Umbilical cord (tissue), 2 donors: ENCODE results near the gene TMEM132C. TPM values are rescaled to one million over a fixed set of nuclear protein-coding genes. Genes with fewer than 3 reads are reported as not detected.

Experiments used
- DNase-seq: peaks from one replicate; pipeline ENCODE4 v3.0.0-alpha.2; 2015; ENCODE audit warnings: low spot score
- total RNA-seq: library from RNA; depleted of rRNA; stranded (reverse); fragments of >200 nt; gene quantifications from one replicate; pipeline ENCODE4 v1.2.3, GENCODE V29; 2014; ENCODE audit warnings: low replicate concordance; ENCODE audit not compliant: insufficient read depth

The TMEM132C gene
- total RNA-seq, 1 donor from 2014 or later, result 4.1 TPM

DNA sequence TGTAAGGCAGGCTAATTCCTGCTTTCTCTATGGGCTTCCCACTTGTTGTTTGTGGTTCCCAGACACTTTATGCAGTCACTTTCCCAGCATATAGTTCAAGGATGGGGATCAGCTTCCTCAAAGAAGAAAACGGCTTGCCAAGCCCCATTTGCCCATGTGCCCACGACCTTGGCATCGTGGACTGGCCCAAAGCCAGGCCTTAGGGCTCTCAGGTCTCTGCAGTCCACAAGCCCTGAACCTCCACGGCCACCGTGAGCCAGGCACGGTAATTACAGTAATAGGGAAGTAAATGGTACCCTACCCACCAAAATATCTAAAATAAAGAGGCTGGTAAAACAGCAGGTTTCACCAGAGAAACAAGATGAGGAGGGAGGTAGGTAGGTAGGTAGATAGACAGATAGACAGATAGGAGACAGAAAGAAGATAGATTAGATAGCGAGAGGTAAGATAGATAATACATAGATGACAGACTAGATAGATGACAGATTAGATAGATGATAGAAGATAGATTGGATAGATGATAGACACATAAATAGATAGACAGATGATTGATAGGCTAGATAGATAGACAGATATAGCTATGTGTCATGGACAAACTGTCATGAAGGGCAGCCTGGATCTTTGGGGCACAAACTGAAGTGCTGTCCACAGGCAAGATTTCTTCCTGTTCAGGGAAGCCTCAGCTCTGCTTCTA is 393.7 kb downstream of the TMEM132C start:
- no peak for DNase-seq

DNA sequence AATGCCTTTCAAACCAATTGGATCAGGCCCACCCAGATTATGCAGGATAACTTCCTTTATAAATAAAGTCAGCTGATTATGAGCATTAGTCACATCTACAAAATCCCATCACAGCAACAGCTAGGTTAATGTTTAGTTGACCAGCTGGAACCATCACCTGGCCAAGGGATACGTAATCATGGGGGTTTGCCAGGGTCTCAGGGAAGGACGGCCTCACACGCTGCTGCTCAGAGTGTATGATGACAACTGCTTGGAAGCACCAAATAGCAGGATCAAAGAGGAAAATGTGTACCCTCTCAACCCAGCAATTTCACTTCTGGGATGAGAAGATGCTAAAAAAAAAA is 394.2 kb downstream of the TMEM132C start:
- DNase-seq, result no peak

DNA sequence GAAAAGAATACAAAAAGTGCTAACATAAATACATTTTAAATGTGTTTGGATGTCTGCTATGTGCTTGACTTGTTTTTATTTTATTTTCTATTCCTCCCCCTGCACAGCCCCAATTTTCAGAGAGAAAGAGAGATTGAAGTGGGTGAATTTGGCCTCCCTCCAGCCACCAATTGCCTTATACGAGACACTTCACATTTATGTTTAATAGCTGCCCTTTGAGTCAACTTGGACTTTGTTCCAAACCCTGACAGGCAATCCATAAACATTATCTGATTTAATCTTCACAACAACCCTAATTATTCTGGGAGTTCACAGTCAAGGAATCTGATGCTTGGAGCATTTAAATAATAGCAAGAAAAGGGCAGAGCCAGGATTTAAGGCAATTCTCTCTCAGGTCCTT is 395.1 kb downstream of the TMEM132C start:
- DNase-seq, result no peak

DNA sequence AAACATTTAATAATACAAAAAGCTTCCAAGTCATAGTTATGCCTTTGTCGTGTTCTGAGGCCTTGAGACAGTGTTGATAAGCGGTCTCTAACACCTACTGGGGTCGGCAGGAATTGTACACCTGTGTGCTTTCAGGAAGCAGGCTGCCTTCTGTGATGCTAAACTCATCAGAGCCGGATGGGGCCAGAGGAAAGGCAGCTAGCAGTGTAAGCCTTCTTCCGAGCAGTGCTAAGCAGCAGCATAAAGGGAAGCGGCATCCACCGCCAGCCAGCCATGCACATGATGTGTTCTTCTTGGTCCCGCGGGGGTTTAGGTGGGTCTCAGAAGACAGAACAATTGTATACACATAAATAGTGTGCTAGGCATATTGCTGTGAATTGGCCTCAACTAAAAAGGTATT is 397.5 kb downstream of the TMEM132C start:
- no peak for DNase-seq

DNA sequence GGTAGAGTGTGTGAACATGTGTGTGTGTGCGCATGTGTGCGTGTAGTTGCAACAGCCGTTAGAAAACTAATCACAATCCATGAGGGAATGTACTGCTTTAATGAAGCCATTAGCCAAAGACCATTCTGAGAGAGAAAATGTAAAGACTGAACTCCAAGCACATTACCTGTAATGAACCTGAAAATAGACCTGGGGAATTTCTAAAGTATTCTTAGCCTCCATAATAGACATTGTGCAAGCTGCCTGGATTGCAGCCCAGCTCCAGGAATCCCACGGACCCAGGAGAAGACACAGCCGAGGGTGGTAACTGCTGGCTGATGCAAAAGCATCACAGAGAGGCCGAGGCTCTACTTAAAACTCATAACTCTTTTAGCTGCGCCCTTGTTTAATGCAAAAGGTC is 400.2 kb downstream of the TMEM132C start:
- DNase-seq, result no peak

DNA sequence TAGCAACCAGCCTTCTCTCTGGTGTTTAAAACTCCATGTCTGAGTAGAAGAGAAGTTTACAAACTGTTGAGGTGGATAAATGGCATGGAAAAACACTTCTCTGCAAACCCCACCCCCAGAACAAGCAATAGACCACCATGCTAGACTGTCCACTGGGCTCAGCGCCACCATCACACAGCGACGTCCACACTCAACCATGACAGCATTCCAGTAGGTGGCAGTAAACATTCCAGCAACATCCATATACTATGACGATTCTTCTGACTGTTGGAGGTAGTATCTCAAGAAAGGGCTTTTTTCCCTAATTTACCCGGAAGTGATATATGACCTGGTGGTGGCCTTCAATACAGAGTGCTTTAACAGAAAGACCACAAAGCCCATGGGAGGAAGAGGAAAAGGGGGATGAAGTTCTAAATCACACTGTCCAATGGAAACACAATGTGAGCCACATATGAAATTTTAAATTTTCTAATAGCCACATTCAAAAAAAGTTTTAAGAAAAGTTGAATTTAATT is 404.6 kb downstream of the TMEM132C start:
- no peak for DNase-seq

DNA sequence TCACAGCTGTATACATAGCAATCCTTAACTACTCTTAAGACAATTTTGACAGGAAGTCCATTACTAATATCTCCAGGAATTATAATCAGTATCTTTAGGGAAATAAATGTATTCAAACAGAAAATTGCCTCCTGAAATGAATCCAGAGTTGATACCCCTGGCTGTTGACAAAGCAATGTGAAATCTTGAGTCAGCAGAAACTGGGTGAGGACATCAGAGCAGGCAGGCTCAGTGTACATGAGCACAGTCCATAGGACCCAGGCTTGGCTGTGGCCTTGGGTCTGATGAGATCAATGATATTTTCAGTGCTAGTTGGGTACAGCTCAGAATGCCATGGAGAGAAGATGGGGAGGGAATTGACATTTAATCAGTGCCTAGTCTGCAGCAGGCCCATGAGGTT is 405.5 kb downstream of the TMEM132C start:
- no peak for DNase-seq

GRCh38 chr12:128672893-128673292 is 405.9 kb downstream of the TMEM132C start:
- DNase-seq, result no peak

GRCh38 chr12:128675576-128675975 is 408.6 kb downstream of the TMEM132C start:
- DNase-seq, result no peak

DNA sequence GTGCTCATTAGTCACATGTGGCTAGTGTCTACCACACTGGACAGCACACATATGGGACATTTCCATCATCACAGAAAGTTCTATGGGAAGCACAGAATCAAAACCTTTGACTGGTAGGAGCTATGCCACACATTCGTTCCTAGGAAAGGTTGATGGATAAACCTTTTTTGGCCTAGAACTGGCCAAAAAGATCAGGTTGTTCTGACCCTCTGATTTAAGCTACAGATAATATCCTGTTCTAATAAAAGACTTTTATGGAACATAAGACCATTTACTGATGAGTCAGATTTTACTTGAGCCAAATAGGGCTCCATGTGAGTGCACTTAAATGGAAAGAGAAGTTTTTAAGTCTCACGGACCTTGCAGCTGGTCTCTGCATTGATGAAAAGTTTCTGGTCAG is 413.6 kb downstream of the TMEM132C start:
- DNase-seq, result peak; percentile 4

- no peak for DNase-seq
Observed at GRCh38 chr12:128682548-128683275, 415.7 kb downstream of the TMEM132C start.

DNA sequence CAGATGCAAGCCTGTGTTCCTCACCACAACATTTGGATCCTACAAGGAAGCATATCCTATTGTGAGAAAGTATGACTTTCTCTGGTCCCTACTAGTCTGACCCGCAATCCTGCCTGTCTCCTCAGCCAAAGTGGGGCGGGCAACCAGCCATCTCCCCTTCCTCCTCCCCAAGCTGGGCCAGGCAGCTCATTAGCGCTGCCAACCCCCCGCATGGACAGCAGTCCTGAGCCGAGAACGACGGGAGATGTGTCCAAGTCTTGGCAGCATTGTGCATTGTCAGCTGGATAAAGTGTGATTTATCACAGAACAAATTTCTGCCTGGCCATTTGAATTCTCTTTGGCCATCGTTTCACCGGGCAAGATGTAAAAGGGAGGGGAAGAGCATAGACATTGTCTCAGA is 417.4 kb downstream of the TMEM132C start:
- DNase-seq, result no peak

GRCh38 chr12:128685903-128686475 is 419.0 kb downstream of the TMEM132C start:
- DNase-seq, result no peak

- no peak for DNase-seq
Observed at GRCh38 chr12:128687851-128688250, 420.9 kb downstream of the TMEM132C start.

DNA sequence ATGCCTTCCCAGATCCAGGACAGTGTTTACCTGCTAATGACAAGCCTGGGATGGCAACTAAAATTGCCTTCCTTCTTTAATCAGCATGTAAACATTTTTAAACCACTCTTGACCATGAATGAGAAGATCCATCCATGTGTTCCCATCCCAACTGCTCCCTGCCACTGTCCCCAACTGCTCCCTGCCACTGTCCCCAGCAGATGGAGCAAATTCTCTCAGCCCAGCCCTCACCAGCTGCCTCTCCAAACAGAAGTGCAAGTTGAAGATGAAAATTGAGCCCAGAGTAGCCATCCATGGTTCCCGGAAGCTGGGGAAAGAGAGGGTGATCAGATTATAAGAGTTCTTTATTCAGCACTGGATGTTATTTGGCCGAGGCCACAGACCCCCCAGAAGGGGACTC is 423.7 kb downstream of the TMEM132C start:
- no peak for DNase-seq

DNA sequence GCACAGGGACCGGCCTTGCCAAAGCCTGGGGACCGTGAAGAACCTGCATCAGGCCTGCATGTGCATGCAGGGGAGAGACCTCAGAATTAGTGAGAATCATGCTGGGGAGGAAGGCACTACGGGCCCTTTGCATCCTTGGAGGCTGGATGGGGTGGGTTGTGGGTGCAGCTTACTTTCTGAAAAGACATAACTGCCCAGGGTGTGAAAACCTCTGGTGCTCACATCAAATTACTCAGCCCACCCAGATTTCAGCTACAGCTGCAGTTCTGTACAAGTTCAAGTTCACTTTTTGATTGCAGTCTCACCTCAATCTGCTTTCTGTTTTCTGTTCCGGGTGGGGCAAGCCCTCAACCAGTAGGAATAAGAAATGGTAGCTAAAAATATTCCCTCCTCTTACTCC is 426.1 kb downstream of the TMEM132C start:
- DNase-seq, result no peak

DNA sequence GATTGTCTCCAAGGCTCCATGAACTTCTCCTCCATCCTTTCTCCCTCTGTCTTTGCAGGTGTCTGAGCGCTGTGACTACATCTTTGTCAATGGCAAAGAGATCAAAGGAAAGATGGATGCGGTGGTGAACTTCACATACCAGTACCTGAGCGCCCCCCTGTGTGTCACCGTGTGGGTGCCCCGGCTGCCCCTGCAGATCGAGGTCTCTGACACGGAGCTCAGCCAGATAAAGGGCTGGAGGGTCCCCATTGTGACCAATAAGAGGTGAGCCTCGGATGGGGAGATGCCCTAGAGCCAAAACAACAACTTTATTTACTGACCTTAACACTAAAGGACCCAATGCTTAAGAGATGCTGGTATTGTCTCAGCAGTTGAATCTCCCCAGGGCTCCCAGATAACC is 426.8 kb downstream of the TMEM132C start:
- no peak for DNase-seq

- DNase-seq, result no peak
Observed at GRCh38 chr12:128694445-128694844, 427.5 kb downstream of the TMEM132C start.

DNA sequence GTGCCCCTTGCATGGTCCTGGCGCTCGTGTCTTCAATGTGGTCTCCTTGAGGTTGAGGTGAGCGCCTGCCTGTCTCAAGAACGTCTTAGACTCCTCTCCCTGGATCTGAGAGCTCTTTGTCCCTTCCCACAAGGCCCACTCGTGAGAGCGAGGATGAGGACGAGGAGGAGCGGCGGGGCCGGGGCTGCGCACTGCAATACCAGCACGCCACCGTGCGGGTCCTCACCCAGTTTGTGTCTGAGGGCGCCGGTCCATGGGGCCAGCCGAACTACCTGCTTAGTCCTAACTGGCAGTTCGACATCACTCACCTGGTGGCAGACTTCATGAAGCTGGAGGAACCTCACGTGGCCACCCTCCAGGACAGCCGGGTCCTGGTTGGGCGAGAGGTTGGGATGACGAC is 428.7 kb downstream of the TMEM132C start:
- DNase-seq, result no peak

- no peak for DNase-seq
Observed at GRCh38 chr12:128698301-128698972, 431.5 kb downstream of the TMEM132C start.

- DNase-seq, result no peak
Observed at GRCh38 chr12:128699106-128699505, 432.1 kb downstream of the TMEM132C start.

GRCh38 chr12:128702371-128702770 is 435.4 kb downstream of the TMEM132C start:
- DNase-seq, result no peak
